ENCODE measurements around the gene MEI1. TPM values are rescaled to one million over a fixed set of nuclear protein-coding genes. Genes with fewer than 3 reads are reported as not detected.
"Not testable (repeated sequence)": the region's sequence is repeated elsewhere in the genome, so short reads cannot be mapped to it uniquely, and the experiment has no call there.

Gene MEI1
- total and polyA plus RNA-seq, 2 experiments from 2014 or later, result 1.1 to 5.6 TPM

DNA sequence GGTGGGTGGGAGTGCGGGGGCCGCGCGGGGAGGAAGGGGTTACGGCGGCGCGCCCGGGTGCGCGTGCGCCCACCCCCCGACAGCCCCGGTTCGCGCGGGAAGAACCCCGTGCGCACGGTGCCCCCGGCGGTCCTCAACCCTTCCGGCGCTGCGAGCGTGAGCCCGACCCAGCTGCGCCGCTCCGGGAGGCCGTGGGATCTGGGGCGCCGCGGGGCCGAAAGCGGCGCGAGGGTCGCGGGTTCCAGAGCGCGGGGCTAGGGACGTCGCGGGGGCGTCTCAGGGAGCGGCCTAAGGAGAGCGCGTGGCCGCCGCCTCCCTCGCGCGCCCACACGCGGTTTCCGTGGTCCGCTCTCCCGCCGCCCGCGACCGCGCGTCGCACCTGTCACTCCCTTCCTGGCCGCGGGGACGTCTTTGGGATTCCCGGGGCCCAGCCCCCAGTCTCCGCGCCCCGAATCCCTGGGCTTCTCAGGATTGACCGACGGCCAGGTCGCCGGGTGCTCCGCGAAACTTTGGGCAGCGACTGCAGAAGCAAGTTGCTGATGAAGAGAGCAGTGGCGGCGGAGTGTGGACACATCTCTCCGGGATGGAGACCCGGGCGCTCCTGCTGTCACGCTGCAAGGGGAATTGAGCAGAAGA is 134.2 kb downstream of the MEI1 start:
- peak overlapping the region; percentile 96 for H3K27ac ChIP-seq
- no peaks in the 10 kb centered on the region for H3K27me3 ChIP-seq

GRCh38 chr22:41834005-41834944 is 135.0 kb downstream of the MEI1 start:
- DNase-seq (ENCODE audit: low read depth in 1 of 2, low spot score in 1 of 2), result no peak
- H3K27me3 ChIP-seq, result no peaks in the 10 kb centered on the region
- H3K27ac ChIP-seq, result peak overlapping the region; percentile 96
- H3K4me1 ChIP-seq (ENCODE audit: low read depth), result peaks cover 20% of the 10 kb centered on the region
- H3K36me3 ChIP-seq, result peaks cover 5% of the 10 kb centered on the region
- peak overlapping the region; percentile 65 for H3K4me3 ChIP-seq
- no peaks in the 10 kb centered on the region for H3K9me3 ChIP-seq (ENCODE audit: low read depth)
- TF ChIP-seq, protein P1, sequence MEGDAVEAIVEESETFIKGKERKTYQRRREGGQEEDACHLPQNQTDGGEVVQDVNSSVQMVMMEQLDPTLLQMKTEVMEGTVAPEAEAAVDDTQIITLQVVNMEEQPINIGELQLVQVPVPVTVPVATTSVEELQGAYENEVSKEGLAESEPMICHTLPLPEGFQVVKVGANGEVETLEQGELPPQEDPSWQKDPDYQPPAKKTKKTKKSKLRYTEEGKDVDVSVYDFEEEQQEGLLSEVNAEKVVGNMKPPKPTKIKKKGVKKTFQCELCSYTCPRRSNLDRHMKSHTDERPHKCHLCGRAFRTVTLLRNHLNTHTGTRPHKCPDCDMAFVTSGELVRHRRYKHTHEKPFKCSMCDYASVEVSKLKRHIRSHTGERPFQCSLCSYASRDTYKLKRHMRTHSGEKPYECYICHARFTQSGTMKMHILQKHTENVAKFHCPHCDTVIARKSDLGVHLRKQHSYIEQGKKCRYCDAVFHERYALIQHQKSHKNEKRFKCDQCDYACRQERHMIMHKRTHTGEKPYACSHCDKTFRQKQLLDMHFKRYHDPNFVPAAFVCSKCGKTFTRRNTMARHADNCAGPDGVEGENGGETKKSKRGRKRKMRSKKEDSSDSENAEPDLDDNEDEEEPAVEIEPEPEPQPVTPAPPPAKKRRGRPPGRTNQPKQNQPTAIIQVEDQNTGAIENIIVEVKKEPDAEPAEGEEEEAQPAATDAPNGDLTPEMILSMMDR (IDR thresholded peaks at IDR 0.05; ENCODE audit: low read depth, low read length), result no peak

More for the DNA sequence above, 134.2 kb downstream of the MEI1 start:
- Histone ChIP-seq H3K9me3 (ENCODE audit: low read depth) (no peaks in the 10 kb centered on the region), H3K36me3 (peaks cover 5% of the 10 kb centered on the region), H3K4me3 (peak overlapping the region; percentile 65), H3K4me1 (ENCODE audit: low read depth) (peaks cover 26% of the 10 kb centered on the region)
- TF ChIP-seq, protein P1 (IDR thresholded peaks at IDR 0.05; ENCODE audit: low read depth, low read length), result no peak
- DNase-seq (ENCODE audit: low read depth in 1 of 2, low spot score in 1 of 2), result peak; percentile 23 to 64

GRCh38 chr22:41835462-41835861 is 136.2 kb downstream of the MEI1 start:
- H3K4me3 ChIP-seq; H3K9me3 ChIP-seq (ENCODE audit: low read depth); H3K36me3 ChIP-seq; DNase-seq (ENCODE audit: low read depth in 1 of 2, low spot score in 1 of 2); H3K27me3 ChIP-seq: not testable (repeated sequence)
- Histone ChIP-seq H3K4me1 (ENCODE audit: low read depth) (peaks cover 22% of the 10 kb centered on the region), H3K27ac (peak overlapping the region; percentile 7)

DNA sequence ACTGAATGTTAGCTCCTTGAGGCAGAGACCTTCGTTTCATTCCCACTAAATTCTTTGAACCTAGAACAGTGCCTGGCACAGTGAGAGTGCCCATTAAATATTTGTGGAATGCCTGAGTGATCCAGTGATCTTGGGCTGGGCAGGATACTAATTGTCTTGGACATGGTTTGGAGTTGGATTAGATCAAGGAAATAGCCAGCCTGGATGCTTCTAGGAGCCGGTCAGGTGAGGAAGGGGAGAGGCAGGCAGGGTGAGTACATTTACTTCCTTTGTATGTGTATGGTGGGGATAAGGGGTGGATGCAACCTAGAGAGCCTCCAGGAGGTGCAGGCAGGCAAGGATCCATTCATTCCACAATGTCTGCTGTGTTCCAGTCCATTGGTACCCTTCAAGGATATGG is 137.2 kb downstream of the MEI1 start:
- TF ChIP-seq, protein P1 (IDR thresholded peaks at IDR 0.05; ENCODE audit: low read depth, low read length), result no peak
- Histone ChIP-seq H3K27ac (no peak overlapping the region), H3K36me3 (peaks cover 5% of the 10 kb centered on the region), H3K9me3 (ENCODE audit: low read depth) (no peaks in the 10 kb centered on the region), H3K4me1 (ENCODE audit: low read depth) (peaks cover 28% of the 10 kb centered on the region), H3K4me3 (no peak overlapping the region), H3K27me3 (no peaks in the 10 kb centered on the region)
- no peak for DNase-seq (ENCODE audit: low read depth in 1 of 2, low spot score in 1 of 2)

GRCh38 chr22:41838842-41839618 is 139.7 kb downstream of the MEI1 start:
- no peaks in the 10 kb centered on the region for H3K9me3 ChIP-seq (ENCODE audit: low read depth)
- H3K27me3 ChIP-seq, result no peaks in the 10 kb centered on the region
- H3K36me3 ChIP-seq, result peaks cover 5% of the 10 kb centered on the region
- TF ChIP-seq, protein P1 (IDR thresholded peaks at IDR 0.05; ENCODE audit: low read depth, low read length), result no peak
- no peak overlapping the region for H3K4me3 ChIP-seq
- peak overlapping the region; percentile 41 for H3K27ac ChIP-seq
- peaks cover 32% of the 10 kb centered on the region for H3K4me1 ChIP-seq (ENCODE audit: low read depth)
- no peak for DNase-seq (ENCODE audit: low read depth in 1 of 2, low spot score in 1 of 2)
